Activated CD4-positive, alpha-beta T cell treated with anti-CD3 and anti-CD28 coated beads for 1 hour (primary cell): ENCODE results near the gene LINC00632.
"Not testable (repeated sequence)": the region's sequence is repeated elsewhere in the genome, so short reads cannot be mapped to it uniquely, and the experiment has no call there.

Experiments used
- DNase-seq: peaks from one replicate; pipeline ENCODE4 v3.0.0-alpha.2; 2020

LINC00632 gene

DNA sequence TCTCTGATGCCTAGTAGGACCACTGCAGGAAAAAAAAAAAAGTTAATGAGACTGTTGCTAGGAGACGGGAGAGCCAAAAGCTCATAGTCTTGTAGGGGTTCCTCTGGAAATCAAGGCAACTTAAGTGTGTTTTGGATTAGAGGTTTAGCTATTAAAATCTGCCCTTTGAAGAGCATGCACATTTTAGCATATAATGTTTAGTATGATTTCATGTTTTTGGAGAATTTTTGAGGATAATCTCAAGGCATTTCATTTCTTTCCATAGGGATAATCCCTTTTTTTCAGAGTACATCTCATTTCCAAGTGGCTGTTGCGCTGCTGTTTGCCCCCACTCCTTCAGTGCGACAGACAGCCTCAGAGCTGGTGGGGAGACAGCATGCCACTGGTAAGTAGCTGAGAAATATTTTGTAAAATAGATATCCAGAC lies at the start of gene LINC00632:
TSS of gene LINC00632 (plus strand) at position 339 of the 426 bp plus-strand sequence.
- DNase-seq, result no peak

- DNase-seq, result no peak
These were observed 47.9 kb upstream of the LINC00632 start for GRCh38 chrX:140661643-140662042.

GRCh38 chrX:140664939-140665338 lies 44.6 kb upstream of the LINC00632 start:
- no peak for DNase-seq

GRCh38 chrX:140672840-140673731 lies 36.5 kb upstream of the LINC00632 start:
- no peak for DNase-seq

DNA sequence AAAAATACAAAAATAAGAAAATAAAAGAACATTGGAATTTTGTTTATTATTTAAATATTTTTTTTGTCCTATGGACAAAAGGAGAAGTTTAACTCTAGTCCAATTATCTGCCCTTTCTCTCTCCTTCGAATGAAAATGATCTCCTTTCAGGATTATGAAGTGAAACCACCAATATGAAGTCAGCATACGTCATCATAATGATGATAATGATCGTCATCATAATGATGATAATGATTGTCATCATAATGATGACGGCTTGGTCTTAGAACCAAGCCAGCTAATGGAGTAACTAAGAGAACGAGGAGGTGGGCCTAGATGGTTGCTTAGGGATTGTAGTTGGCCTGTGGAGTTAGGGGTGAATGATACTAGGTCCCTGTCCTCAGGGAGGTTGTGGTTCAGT lies 21.9 kb upstream of the LINC00632 start:
- no peak for DNase-seq

DNA sequence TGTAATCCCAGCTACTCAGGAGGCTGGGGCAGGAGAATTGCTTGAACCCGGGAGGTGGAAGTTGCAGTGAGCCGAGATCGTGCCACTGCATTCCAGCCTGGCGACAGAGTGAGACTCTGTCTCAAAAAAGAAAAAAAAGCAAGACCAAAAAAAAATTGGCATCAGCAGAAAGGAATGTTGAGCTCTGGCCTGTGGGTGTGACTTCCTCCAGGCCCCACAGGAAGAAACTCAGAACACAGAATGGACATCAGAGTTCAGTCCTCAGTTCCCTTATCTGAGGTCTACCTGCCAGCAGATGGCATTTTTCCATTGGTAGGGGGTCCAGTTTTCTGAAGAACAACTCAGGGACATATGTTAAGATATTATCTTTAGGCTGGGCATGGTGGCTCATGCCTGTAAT lies 18.0 kb upstream of the LINC00632 start:
- not testable (repeated sequence) for DNase-seq

- no peak for DNase-seq
These were observed 11.9 kb upstream of the LINC00632 start for GRCh38 chrX:140697618-140698017.

DNA sequence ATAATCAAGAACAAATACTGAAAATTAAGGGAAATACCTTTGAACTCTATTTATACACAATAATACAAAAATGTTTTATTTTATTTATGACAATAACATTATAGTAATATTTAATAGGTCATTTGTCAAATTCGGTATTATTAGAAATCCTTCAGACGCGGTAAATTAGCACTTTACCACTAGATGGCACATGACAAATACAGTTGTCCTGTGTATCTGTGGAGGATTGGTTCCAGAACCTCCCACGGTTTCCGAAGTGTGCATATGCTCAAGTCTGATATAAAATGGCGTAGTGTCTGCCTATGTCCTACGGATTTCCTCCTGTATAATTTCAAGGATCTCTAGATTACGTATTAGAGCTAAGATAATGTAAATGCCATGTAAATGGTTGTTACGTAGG lies 8.1 kb upstream of the LINC00632 start:
- no peak for DNase-seq

DNA sequence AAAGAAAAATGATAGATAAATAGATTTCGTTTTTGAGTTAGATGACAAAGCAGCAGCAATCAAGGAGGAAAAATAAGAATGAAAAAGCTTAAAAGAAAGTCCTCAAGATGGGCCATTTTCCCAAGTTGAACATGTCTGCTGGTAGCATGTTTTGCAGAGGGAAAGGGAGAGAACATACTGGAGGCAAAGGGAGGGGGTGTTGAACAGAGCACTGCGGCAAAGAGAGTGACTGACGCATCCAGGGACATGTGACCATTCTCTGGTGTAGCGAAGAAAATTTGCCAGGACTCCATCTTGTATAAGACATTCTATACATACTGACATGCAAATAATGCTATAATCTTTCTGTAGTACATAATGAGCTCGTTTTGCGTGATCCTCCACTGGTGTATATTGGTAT lies 1.2 kb downstream of the LINC00632 start:
- DNase-seq, result no peak

- DNase-seq, result no peak
These were observed 2.3 kb downstream of the LINC00632 start for GRCh38 chrX:140711894-140712293.

- DNase-seq, result no peak
These were observed 3.0 kb downstream of the LINC00632 start for GRCh38 chrX:140712413-140713173.

DNA sequence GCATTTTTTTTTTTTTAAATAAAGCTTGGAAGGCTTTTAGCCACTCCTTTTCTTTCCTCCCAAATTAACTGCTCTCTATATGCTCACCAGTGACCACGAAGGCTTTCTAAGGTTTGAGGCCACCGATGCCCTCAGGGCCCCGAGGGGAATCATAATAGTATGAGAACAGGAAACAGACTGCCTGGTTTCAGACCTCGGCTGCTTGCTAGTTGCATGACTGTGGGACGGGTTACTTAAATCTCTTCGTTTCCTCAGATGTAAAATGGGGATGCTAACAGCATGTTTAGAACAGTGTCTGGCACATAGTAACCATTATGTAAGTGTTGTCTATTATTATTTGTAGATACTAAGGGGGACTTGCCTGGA lies 3.6 kb downstream of the LINC00632 start:
- DNase-seq, result no peak

DNA sequence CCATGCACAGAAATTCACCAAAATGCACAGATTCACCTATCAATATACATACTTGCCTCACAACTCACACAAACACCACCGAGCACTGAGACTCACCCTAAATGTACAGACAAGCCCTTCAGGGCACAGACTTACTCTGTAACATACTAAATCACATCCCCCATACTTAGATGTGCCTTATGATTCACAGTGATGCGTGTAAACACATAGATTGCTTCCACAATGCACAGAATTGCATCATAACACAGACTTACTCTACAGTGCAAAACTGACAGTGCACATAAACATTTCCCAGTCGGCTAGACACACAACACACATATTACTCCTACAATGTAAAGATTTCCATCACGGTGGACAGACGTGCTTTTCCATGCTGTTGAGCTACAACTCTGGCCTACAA lies 6.2 kb downstream of the LINC00632 start:
- DNase-seq, result no peak

DNA sequence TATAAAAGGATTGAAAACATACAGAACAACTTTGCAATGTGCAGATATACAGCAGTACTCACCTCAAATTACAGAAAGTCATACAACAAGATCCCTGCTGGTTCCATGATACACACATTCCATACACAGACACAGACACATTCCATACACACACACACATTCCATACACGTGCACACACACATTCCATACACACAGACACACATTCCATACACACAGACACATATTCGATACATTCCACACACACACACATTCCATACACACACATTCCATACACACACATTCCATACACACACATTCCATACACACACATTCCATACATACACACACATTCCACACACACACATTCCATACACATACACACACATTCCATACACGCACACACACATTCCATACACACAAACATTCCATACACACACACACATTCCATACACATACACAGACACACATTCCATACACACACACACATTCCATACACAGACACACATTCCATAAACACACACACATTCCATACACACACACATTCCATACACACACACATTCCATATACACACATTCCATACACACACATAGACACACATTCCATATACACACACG lies 13.7 kb downstream of the LINC00632 start:
- DNase-seq, result no peak

GRCh38 chrX:140724309-140724708 lies 14.8 kb downstream of the LINC00632 start:
- DNase-seq, result no peak

- DNase-seq, result no peak
These were observed 15.2 kb downstream of the LINC00632 start for GRCh38 chrX:140724736-140725135.

DNA sequence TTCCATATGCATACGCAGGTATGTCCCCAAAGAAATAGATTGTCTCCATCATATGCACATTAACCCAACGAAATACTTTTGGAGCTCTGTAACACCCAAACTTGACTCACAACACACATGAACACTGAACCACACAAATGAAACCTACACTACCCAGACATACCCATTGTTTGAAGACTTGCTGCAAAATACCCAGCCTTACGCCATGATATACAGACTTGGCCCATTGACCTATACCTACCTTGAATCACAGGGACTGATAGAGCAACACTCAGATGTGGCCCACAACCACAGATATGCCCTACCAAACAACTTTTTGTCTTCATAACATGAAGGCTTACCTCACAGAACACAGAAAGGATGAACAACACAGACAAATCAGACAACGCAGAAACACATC lies 15.9 kb downstream of the LINC00632 start:
- no peak for DNase-seq

GRCh38 chrX:140733766-140734342 lies 24.3 kb downstream of the LINC00632 start:
- DNase-seq, result no peak

- no peak for DNase-seq
These were observed 34.5 kb downstream of the LINC00632 start for GRCh38 chrX:140744085-140744484.

GRCh38 chrX:140756941-140757340 lies 47.4 kb downstream of the LINC00632 start:
- DNase-seq, result no peak

GRCh38 chrX:140762061-140762460 lies 52.5 kb downstream of the LINC00632 start:
- no peak for DNase-seq

DNA sequence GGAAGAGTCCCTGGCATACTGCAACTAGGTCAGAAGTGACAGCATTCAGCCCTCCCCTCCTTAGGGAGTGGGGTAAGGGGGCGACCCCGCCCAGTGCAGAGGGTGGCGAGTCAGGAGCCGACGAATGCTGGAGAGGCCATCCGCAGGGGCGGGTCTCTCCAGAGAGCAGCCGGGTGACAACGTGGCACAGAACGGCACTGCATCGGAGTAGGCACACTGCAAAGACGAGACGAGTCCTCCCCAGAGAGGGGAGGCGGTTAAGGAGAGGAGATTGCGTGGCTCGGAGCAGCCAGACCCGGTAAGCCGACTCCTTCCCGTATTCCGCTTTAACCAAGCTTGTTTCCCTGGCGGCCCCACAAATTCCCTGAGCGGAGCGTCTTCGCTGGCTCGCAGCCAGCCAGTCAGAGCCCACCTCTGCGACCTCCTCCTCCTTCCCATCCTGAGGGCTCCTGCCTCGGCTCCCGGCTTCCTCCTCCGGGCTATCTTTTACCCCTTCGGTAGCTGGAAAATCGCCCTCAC lies 54.9 kb downstream of the LINC00632 start:
- no peak for DNase-seq
